Tibial artery (tissue), 4 donors: ENCODE results near the gene CBY1.

Experiments used
- DNase-seq, 2 donors: peaks; one replicate each; pipeline ENCODE4 v3.0.0-alpha.2; 2019
- H3K27ac ChIP-seq, 2 donors: fragments of 200-600 bp; sonication (generic) in 1 of 2; 1 replicate in 1 of 2; 2 replicates in 1 of 2; pipeline ENCODE4 v1.5.1; 2018 to 2019; ENCODE audit warnings: mild to moderate bottlenecking in 1 of 2
- H3K27me3 ChIP-seq, 2 donors: fragments of 200-600 bp; sonication (generic) in 1 of 2; one replicate each; pipeline versions ENCODE4 v1.5.1 to v1.6.0; 2016 to 2019
- H3K36me3 ChIP-seq, 3 donors: fragments of 200-600 bp; sonication (generic) in 2 of 3; one replicate each; pipeline ENCODE4 v1.5.1; 2016 to 2019; ENCODE audit warnings: mild to moderate bottlenecking in 2 of 3
- H3K4me1 ChIP-seq, 4 donors: fragments of 200-600 bp; sonication (generic) in 2 of 4; 1 replicate in 3 of 4; 2 replicates in 1 of 4; pipeline ENCODE4 v1.5.1; 2016 to 2019
- H3K4me3 ChIP-seq, 2 donors: fragments of 200-600 bp; sonication (generic) in 1 of 2; 1 replicate in 1 of 2; 2 replicates in 1 of 2; pipeline ENCODE4 v1.5.1; 2018 to 2019; ENCODE audit warnings: mild to moderate bottlenecking in 2 of 2
- H3K9me3 ChIP-seq, 3 donors: fragments of 200-600 bp; sonication (generic) in 1 of 3; one replicate each; pipeline ENCODE4 v1.5.1; 2016 to 2019
- intact Hi-C: fragments of 100-400 bp; cut with DNase I; formaldehyde crosslinking; loops from one replicate; pipeline ENCODE4 v1.15.0; 2023; ENCODE audit warnings: low total_unique reads
- TF ChIP-seq, protein P1 (sequence below), 2 experiments: fragments of 200-600 bp in 1 of 2; fragments of 450-650 bp in 1 of 2; IDR thresholded peaks; one replicate each; pipeline ENCODE4 v1.5.1; 2017 to 2019; ENCODE audit warnings: antibody characterized with exemption in 2 of 2, mild to moderate bottlenecking in 1 of 2, moderate library complexity in 1 of 2

Gene CBY1

DNA sequence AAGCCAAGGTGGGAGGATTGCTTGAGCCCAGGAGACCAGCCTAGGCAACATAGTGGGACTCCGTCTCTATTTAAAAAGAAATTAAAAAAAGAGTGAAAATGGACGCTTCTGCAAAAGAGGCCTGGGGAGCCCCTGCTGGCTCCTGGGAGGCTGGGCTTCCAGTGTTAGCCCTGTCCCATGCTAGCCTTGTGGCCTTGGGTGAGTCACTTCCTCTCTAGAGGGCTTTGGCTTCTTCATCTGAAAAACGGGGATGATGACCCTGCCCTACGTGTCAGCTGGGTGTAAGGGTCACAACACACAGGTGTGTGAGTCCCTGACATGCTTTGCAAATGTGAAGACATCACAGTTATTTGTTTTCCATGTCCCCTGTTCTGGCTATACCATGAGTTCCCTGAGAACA lies 33.1 kb upstream of the CBY1 start:
- no peaks in the 10 kb centered on the region for H3K4me1 ChIP-seq
- H3K9me3 ChIP-seq, result no peaks in the 10 kb centered on the region
- DNase-seq, result no peak
- no peak overlapping the region for H3K4me3 ChIP-seq
- H3K27ac ChIP-seq, result no peak overlapping the region
- intact Hi-C loops, result no loop called here
- no peaks in the 10 kb centered on the region for H3K27me3 ChIP-seq
- no peaks in the 10 kb centered on the region for H3K36me3 ChIP-seq
- TF ChIP-seq, protein P1, sequence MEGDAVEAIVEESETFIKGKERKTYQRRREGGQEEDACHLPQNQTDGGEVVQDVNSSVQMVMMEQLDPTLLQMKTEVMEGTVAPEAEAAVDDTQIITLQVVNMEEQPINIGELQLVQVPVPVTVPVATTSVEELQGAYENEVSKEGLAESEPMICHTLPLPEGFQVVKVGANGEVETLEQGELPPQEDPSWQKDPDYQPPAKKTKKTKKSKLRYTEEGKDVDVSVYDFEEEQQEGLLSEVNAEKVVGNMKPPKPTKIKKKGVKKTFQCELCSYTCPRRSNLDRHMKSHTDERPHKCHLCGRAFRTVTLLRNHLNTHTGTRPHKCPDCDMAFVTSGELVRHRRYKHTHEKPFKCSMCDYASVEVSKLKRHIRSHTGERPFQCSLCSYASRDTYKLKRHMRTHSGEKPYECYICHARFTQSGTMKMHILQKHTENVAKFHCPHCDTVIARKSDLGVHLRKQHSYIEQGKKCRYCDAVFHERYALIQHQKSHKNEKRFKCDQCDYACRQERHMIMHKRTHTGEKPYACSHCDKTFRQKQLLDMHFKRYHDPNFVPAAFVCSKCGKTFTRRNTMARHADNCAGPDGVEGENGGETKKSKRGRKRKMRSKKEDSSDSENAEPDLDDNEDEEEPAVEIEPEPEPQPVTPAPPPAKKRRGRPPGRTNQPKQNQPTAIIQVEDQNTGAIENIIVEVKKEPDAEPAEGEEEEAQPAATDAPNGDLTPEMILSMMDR (IDR thresholded peaks at IDR 0.05), result no peak

DNA sequence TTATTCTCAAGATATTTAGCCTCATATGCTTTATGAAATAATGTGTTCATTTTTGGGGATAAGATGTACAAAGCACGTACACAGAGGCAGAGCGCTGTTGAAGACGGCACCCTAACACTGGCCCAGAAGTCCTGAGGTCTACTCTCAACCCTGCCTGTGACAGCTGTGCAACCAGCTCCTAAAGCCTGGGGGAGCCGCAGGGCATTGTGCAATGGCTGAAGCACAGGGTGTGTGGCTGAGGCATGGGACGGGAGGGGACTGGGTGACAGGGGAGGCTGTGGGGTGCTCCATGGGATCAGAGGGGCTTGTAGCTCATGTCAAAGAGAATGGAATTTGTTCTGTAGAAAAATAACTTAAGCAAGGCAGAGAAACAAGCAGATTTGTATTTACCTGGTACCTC lies 28.0 kb upstream of the CBY1 start:
- H3K9me3 ChIP-seq, result no peaks in the 10 kb centered on the region
- H3K4me1 ChIP-seq, result no peaks in the 10 kb centered on the region
- DNase-seq, result no peak
- no peaks in the 10 kb centered on the region for H3K27me3 ChIP-seq
- TF ChIP-seq, protein P1 (IDR thresholded peaks at IDR 0.05), result no peak
- no peak overlapping the region for H3K4me3 ChIP-seq
- intact Hi-C loops, result no loop called here
- H3K27ac ChIP-seq, result no peak overlapping the region
- H3K36me3 ChIP-seq, result no peaks in the 10 kb centered on the region

DNA sequence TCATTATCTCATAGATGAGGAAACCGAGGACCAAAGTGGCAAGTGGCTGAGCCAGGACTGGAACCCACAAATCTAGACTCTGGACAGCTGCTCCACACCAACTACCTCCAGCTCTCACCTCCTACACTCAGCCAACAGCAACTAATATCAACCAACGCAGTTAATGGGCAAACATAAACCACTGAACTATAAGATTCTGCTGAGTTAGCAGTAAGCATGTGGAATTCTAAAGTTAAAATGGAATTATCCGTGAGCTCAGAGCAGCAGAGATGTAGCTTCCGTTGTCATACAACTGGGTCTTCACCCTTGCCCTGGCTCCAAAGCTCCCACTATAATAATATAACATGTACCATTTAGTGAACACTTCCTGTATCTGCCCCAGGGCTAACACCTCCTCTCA lies 27.3 kb upstream of the CBY1 start:
- DNase-seq, result no peak
- intact Hi-C loops, result no loop called here
- H3K4me1 ChIP-seq, result no peaks in the 10 kb centered on the region
- H3K27ac ChIP-seq, result no peak overlapping the region
- H3K4me3 ChIP-seq, result no peak overlapping the region
- H3K27me3 ChIP-seq, result no peaks in the 10 kb centered on the region
- H3K36me3 ChIP-seq, result no peaks in the 10 kb centered on the region
- TF ChIP-seq, protein P1 (IDR thresholded peaks at IDR 0.05), result no peak
- no peaks in the 10 kb centered on the region for H3K9me3 ChIP-seq

DNA sequence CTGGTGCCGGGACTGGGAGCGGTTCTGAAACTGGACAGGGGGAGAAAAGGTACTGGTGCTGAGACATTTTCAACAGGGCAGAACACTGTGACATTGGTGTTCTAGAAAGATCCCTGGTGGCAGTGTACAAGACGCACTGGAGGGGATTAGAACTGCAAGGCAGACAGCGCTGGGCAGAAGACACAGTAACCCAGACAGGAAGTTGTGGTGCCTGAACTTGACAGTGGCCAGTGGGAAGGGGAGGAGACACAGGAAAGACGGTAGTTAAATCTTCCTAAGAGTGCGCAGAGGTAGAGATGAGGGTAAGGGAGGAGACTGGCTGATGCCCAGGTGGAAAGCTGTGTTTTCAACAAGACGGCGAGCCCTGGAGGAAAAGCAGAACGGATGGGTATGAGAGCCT lies 24.7 kb upstream of the CBY1 start:
- TF ChIP-seq, protein P1 (IDR thresholded peaks at IDR 0.05), result no peak
- Histone ChIP-seq H3K36me3 (peaks cover 0 to 9% (median 0%) of the 10 kb centered on the region in 3 donors), H3K4me1 (no peaks in the 10 kb centered on the region), H3K27ac (no peak overlapping the region), H3K9me3 (no peaks in the 10 kb centered on the region), H3K27me3 (no peaks in the 10 kb centered on the region), H3K4me3 (no peak overlapping the region)
- intact Hi-C loops, result no loop called here
- no peak for DNase-seq

DNA sequence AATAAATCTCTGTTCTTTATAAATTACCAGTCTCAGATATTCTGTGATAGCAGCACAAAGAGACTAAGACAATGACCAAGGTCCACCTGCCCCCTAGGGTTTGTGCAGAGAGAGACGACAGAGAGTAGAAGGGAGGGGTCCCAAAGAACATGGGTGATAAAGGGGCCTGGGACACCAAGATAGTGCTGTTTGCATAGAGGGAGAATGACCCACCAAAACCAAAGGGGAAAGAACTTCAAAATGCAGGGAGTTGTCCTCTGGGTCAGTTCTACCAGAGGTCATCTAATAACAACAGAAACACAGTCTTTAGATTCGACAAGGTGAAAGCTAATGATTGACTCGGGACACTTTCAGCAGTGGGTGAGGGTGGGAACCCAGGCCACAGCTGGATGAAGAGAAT lies 23.9 kb upstream of the CBY1 start:
- H3K27me3 ChIP-seq, result no peaks in the 10 kb centered on the region
- H3K27ac ChIP-seq, result no peak overlapping the region
- intact Hi-C loops, result no loop called here
- no peaks in the 10 kb centered on the region for H3K4me1 ChIP-seq
- no peak for DNase-seq
- TF ChIP-seq, protein P1 (IDR thresholded peaks at IDR 0.05), result no peak
- no peak overlapping the region for H3K4me3 ChIP-seq
- no peaks in the 10 kb centered on the region for H3K9me3 ChIP-seq
- H3K36me3 ChIP-seq, result peaks cover 0 to 9% (median 0%) of the 10 kb centered on the region in 3 donors

DNA sequence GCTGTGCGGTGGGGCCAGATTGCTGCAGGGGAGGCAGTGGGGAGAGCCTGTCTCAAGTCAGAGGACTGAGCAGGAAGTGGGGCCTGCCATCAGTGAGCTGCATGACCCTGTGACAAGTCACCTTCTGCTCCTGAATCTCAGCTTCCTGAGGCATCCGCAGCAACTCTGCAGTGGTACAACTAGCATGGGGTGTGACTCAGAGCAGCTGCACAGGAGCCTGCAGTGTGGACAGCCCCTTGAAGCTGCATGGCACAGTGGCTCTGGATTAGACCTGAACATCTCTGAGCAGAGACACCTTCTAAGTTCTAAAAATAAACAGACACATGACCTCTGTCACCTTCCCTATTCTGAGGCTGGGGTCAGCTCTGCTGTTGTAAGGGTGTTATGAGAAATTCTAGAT lies 18.2 kb upstream of the CBY1 start:
- intact Hi-C loops, result no loop called here
- H3K27me3 ChIP-seq, result no peaks in the 10 kb centered on the region
- no peaks in the 10 kb centered on the region for H3K4me1 ChIP-seq
- DNase-seq, result no peak
- no peak overlapping the region for H3K27ac ChIP-seq
- H3K4me3 ChIP-seq, result no peak overlapping the region
- no peaks in the 10 kb centered on the region for H3K9me3 ChIP-seq
- TF ChIP-seq, protein P1 (IDR thresholded peaks at IDR 0.05), result no peak
- peaks cover 0 to 9% (median 0%) of the 10 kb centered on the region in 3 donors for H3K36me3 ChIP-seq
